ENCODE results near the gene CC2D2B.
A peak's percentile ranks its signal among the peaks of the same experiment; 100 is the strongest.

CC2D2B gene

DNA sequence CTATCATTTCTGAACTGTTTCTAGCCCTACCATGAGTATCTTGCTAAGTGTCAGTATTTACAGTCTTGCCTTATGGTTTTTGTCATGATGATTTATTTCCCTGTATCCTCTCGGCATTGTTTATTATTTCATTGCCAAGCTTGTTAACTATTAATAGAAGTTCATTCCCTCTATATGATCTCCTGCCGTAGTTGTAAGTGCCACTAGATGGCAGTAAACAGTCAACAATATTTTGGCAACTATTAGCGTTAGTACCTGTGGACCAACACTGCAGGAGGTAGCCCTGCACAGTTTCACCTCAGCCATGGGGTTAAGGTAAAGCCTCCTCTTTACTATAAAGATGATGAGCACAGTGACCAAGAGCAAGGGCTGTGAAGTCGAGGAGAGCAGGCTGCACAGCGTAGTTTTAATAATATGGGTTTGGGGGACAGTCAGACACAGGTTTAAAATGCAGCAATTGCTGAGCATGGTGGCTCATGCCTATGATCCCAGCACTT lies 109.5 kb downstream of the CC2D2B start:
- TF ChIP-seq CTCF (IDR thresholded peaks at IDR 0.05): peak; percentile 77
- no peak overlapping the region for H2AFZ ChIP-seq
- no peaks in the 10 kb centered on the region for H3K4me1 ChIP-seq
- H3K4me2 ChIP-seq (ENCODE audit: low read length): no peak overlapping the region
- H3K79me2 ChIP-seq: no peaks in the 10 kb centered on the region
- no peak overlapping the region for H3K9ac ChIP-seq
- no peak overlapping the region for H3K27ac ChIP-seq
- H3K9me3 ChIP-seq (ENCODE audit: control insufficient read depth, low read length): no peaks in the 10 kb centered on the region
- no peaks in the 10 kb centered on the region for H3K36me3 ChIP-seq (ENCODE audit: control insufficient read depth, insufficient read depth, low read length)
- H3K27me3 ChIP-seq (ENCODE audit: control insufficient read depth, insufficient read depth, low read length): no peaks in the 10 kb centered on the region
- H3K4me3 ChIP-seq (ENCODE audit: low read depth, low read length): no peak overlapping the region

DNA sequence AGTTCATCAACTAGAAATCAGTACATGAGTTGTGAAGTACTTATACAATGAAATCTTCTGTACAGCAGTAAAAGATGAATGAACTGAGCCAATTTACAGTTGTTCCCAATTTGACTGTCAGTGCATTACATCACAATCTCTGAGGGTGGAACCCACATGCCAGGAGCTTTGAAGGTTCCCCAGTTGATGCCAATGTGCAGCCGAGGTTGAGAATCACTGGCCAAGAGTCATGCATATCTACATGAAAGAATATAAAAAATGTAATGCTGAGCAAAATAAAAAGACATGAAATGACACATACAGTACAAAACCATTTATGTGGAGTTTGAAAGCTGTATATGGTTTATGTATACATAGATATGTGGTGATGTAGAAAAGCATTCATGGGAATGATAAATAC lies 113.6 kb downstream of the CC2D2B start:
- Histone ChIP-seq H3K4me2 (ENCODE audit: low read length) (no peak overlapping the region), H3K27ac (no peak overlapping the region), H3K27me3 (ENCODE audit: control insufficient read depth, insufficient read depth, low read length) (no peaks in the 10 kb centered on the region), H3K36me3 (ENCODE audit: control insufficient read depth, insufficient read depth, low read length) (no peaks in the 10 kb centered on the region), H3K4me3 (ENCODE audit: low read depth, low read length) (no peak overlapping the region), H3K4me1 (no peaks in the 10 kb centered on the region), H3K9ac (no peak overlapping the region), H3K79me2 (no peaks in the 10 kb centered on the region), H2AFZ (no peak overlapping the region), H3K9me3 (ENCODE audit: control insufficient read depth, low read length) (no peaks in the 10 kb centered on the region)
- TF ChIP-seq CTCF (IDR thresholded peaks at IDR 0.05): no peak

DNA sequence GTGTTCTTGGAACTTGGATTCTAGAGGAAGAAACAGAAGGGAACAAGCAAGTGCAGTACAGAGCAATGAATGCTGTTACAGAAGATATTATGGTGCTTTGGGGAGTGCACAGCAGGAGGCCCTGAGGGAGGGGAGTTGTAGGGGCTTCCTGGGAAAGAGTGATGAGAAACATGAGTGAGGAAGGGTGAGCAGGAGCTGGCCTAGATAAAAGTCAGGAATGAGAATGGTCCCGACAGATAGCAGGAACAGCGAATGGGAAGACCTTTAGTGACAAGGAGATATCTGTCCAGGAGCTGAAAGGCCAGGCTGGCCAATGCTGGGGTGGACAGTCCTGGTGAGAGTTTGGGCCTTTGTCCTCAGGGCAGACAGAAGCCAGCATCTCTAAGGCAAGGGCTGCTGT lies 115.0 kb downstream of the CC2D2B start:
- Histone ChIP-seq H3K27me3 (ENCODE audit: control insufficient read depth, insufficient read depth, low read length) (no peaks in the 10 kb centered on the region), H3K4me3 (ENCODE audit: low read depth, low read length) (no peak overlapping the region), H3K9me3 (ENCODE audit: control insufficient read depth, low read length) (no peaks in the 10 kb centered on the region), H3K36me3 (ENCODE audit: control insufficient read depth, insufficient read depth, low read length) (no peaks in the 10 kb centered on the region), H2AFZ (no peak overlapping the region), H3K4me1 (no peaks in the 10 kb centered on the region), H3K9ac (no peak overlapping the region), H3K79me2 (no peaks in the 10 kb centered on the region), H3K4me2 (ENCODE audit: low read length) (no peak overlapping the region), H3K27ac (no peak overlapping the region)
- no peak for TF ChIP-seq CTCF (IDR thresholded peaks at IDR 0.05)

DNA sequence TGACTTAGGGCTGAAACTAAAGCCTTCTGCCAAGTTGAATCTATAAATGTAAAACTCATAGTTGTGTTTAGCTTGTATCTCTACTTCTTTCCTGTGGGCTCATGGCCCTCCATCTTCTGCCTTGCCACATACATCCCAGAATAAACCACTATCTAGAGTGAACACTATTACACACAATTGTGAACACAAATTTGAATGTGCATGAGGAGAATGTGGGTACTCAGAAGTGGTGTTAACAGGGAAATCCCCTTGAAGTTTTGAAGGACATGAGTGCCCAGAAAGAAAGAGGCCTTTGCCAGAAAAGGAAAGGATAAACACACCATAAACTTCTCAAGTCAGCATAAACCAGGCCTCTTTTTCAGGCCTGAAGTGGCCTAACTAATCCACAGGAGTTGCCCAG lies 115.4 kb downstream of the CC2D2B start:
- Histone ChIP-seq H3K4me1 (no peaks in the 10 kb centered on the region), H3K9me3 (ENCODE audit: control insufficient read depth, low read length) (no peaks in the 10 kb centered on the region), H3K36me3 (ENCODE audit: control insufficient read depth, insufficient read depth, low read length) (no peaks in the 10 kb centered on the region), H2AFZ (no peak overlapping the region), H3K27ac (no peak overlapping the region), H3K79me2 (no peaks in the 10 kb centered on the region), H3K4me2 (ENCODE audit: low read length) (no peak overlapping the region), H3K4me3 (ENCODE audit: low read depth, low read length) (no peak overlapping the region), H3K9ac (no peak overlapping the region), H3K27me3 (ENCODE audit: control insufficient read depth, insufficient read depth, low read length) (no peaks in the 10 kb centered on the region)
- TF ChIP-seq CTCF (IDR thresholded peaks at IDR 0.05): no peak

DNA sequence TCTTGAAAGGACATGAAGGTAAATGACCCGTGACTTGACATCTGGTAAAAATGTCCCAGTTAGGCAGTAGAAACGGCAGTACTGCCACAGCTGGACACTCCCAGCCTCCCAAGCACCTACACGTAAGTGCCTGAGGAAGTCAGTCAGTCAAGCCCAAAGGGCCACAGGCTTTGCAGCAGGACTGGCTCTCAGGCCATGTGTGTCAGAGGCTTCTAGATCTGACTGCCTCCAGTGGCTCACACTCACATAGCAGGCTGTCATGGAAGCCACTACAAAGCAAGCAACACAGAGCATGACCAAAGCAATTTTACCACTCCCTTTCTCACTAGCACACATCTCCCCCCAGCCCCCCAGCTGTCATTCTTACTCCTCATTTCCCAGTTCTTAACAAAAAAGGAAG lies 117.8 kb downstream of the CC2D2B start:
- TF ChIP-seq CTCF (IDR thresholded peaks at IDR 0.05): no peak
- no peak overlapping the region for H3K27ac ChIP-seq

More for the DNA sequence above, 117.8 kb downstream of the CC2D2B start:
- Histone ChIP-seq H3K4me2 (ENCODE audit: low read length) (no peak overlapping the region), H3K79me2 (no peaks in the 10 kb centered on the region), H3K4me3 (ENCODE audit: low read depth, low read length) (no peak overlapping the region), H3K9me3 (ENCODE audit: control insufficient read depth, low read length) (no peaks in the 10 kb centered on the region), H2AFZ (no peak overlapping the region), H3K36me3 (ENCODE audit: control insufficient read depth, insufficient read depth, low read length) (no peaks in the 10 kb centered on the region), H3K4me1 (no peaks in the 10 kb centered on the region), H3K9ac (no peak overlapping the region), H3K27me3 (ENCODE audit: control insufficient read depth, insufficient read depth, low read length) (no peaks in the 10 kb centered on the region)
